Prostate gland (tissue), 2 donors: ENCODE results near the gene LCTL. TPM values are rescaled to one million over a fixed set of nuclear protein-coding genes. Genes with fewer than 3 reads are reported as not detected.

Experiments
- DNase-seq: peaks from one replicate; pipeline ENCODE4 v3.0.0-alpha.2; 2019; ENCODE audit warnings: low spot score
- H3K27ac ChIP-seq, 2 donors: fragments of 200-600 bp; sonication (generic); 2 replicates each; pipeline ENCODE4 v1.5.1; 2017 to 2019
- H3K27me3 ChIP-seq: fragments of 200-600 bp; sonication (generic); replicated peaks from 2 replicates; pipeline ENCODE4 v1.5.1; 2019; ENCODE audit not compliant: insufficient read depth
- H3K36me3 ChIP-seq, 2 donors: fragments of 200-600 bp; sonication (generic); 1 replicate in 1 of 2; 2 replicates in 1 of 2; pipeline versions ENCODE4 v1.5.1 to v1.8.1; 2017 to 2019
- H3K4me1 ChIP-seq: fragments of 200-600 bp; sonication (generic); replicated peaks from 2 replicates; pipeline ENCODE4 v1.5.1; 2019
- H3K4me3 ChIP-seq, 2 donors: fragments of 200-600 bp; sonication (generic); 2 replicates each; pipeline ENCODE4 v1.5.1; 2017 to 2019
- H3K9me3 ChIP-seq: fragments of 200-600 bp; sonication (generic); 2 replicates; pipeline ENCODE4 v1.5.1; 2017
- CTCF ChIP-seq, 4 experiments: fragments of 200-600 bp in 2 of 4; fragments of 450-650 bp in 2 of 4; sonication (generic) in 2 of 4; IDR thresholded peaks; 1 replicate in 3 of 4; 2 replicates in 1 of 4; pipeline ENCODE4 v1.5.1; 2016 to 2019; ENCODE audit warnings: antibody characterized with exemption in 4 of 4, mild to moderate bottlenecking in 2 of 4, moderate library complexity in 2 of 4
- POLR2A ChIP-seq: fragments of 450-650 bp; IDR thresholded peaks from one replicate; pipeline ENCODE4 v1.6.1; 2016; ENCODE audit warnings: antibody characterized with exemption, mild to moderate bottlenecking
- POLR2AphosphoS5 ChIP-seq: sonication (generic); formaldehyde crosslinking; IDR thresholded peaks from one replicate; pipeline ENCODE4 v1.6.1; 2017; ENCODE audit warnings: antibody characterized with exemption
- WGBS: methylation state at CpG from one replicate; pipeline ENCODE4 v1.1.5; 2018; 5-methylcytosine and 5-hydroxymethylcytosine counted together
- intact Hi-C: fragments of 100-400 bp; cut with DNase I; formaldehyde crosslinking; loops from one replicate; pipeline ENCODE4 v1.14.2; 2022
- total RNA-seq, 2 donors: library from RNA; depleted of rRNA; stranded (reverse); fragments of >200 nt; gene quantifications; one replicate each; pipeline ENCODE4 v1.1.0, GENCODE V29; 2016

LCTL gene
- total RNA-seq, 2 donors from 2014 or later = not detected

- WGBS = 74% methylated on average over 8 of the region's 8 CpGs
- DNase-seq = no peak
- no peaks in the 10 kb centered on the region for H3K4me1 ChIP-seq
- H3K27ac ChIP-seq = no peak overlapping the region
- TF ChIP-seq CTCF (IDR thresholded peaks at IDR 0.05) (no peak), POLR2AphosphoS5 (no peak), POLR2A (no peak)
- intact Hi-C loops = no loop called here
- no peaks in the 10 kb centered on the region for H3K27me3 ChIP-seq
- no peak overlapping the region for H3K4me3 ChIP-seq
- H3K9me3 ChIP-seq = no peaks in the 10 kb centered on the region
- H3K36me3 ChIP-seq = no peaks in the 10 kb centered on the region
Observed at GRCh38 chr15:66588971-66589370, 23.2 kb upstream of the LCTL start.

GRCh38 chr15:66588537-66588936, 22.7 kb upstream of the LCTL start:
- Histone ChIP-seq H3K27me3 (no peaks in the 10 kb centered on the region), H3K4me1 (no peaks in the 10 kb centered on the region), H3K4me3 (no peak overlapping the region), H3K9me3 (no peaks in the 10 kb centered on the region), H3K27ac (no peak overlapping the region), H3K36me3 (no peaks in the 10 kb centered on the region)
- TF ChIP-seq POLR2AphosphoS5 (no peak), POLR2A (no peak), CTCF (IDR thresholded peaks at IDR 0.05) (no peak)
- intact Hi-C loops = no loop called here
- 55% methylated on average over 5 of the region's 5 CpGs for WGBS
- no peak for DNase-seq

- no peaks in the 10 kb centered on the region for H3K9me3 ChIP-seq
- no peak for DNase-seq
- no peaks in the 10 kb centered on the region for H3K27me3 ChIP-seq
- intact Hi-C loops = no loop called here
- TF ChIP-seq POLR2A (no peak), POLR2AphosphoS5 (no peak), CTCF (IDR thresholded peaks at IDR 0.05) (no peak)
- no peaks in the 10 kb centered on the region for H3K4me1 ChIP-seq
- no peaks in the 10 kb centered on the region for H3K36me3 ChIP-seq
- H3K27ac ChIP-seq = no peak overlapping the region
- H3K4me3 ChIP-seq = no peak overlapping the region
- WGBS = 35% methylated on average over 5 of the region's 5 CpGs
Observed at GRCh38 chr15:66587749-66588148, 22.0 kb upstream of the LCTL start.

- DNase-seq = no peak
- TF ChIP-seq POLR2AphosphoS5 (no peak), CTCF (IDR thresholded peaks at IDR 0.05) (no peak), POLR2A (no peak)
- H3K27ac ChIP-seq = no peak overlapping the region
- H3K36me3 ChIP-seq = no peaks in the 10 kb centered on the region
- no peak overlapping the region for H3K4me3 ChIP-seq
- H3K9me3 ChIP-seq = no peaks in the 10 kb centered on the region
- intact Hi-C loops = no loop called here
- no peaks in the 10 kb centered on the region for H3K27me3 ChIP-seq
- H3K4me1 ChIP-seq = no peaks in the 10 kb centered on the region
Observed at GRCh38 chr15:66587020-66587419, 21.2 kb upstream of the LCTL start.

GRCh38 chr15:66586155-66586976, 20.6 kb upstream of the LCTL start:
- H3K27me3 ChIP-seq = no peaks in the 10 kb centered on the region
- no peaks in the 10 kb centered on the region for H3K4me1 ChIP-seq
- H3K36me3 ChIP-seq = no peaks in the 10 kb centered on the region
- no peak for DNase-seq
- no peak overlapping the region for H3K4me3 ChIP-seq
- intact Hi-C loops = no loop called here
- no peak for TF ChIP-seq CTCF (IDR thresholded peaks at IDR 0.05)
- no peak for TF ChIP-seq POLR2A
- no peak for TF ChIP-seq POLR2AphosphoS5
- WGBS = 44% methylated on average over 17 of the region's 17 CpGs
- H3K9me3 ChIP-seq = no peaks in the 10 kb centered on the region
- no peak overlapping the region for H3K27ac ChIP-seq
